CD4-positive, alpha-beta T cell treated with Interleukin-6 for 4 hours (primary cell): Measurements from ENCODE around the gene ELN.
A peak's percentile ranks its signal among the peaks of the same experiment; 100 is the strongest.

ENCODE experiments used
- DNase-seq: peaks from one replicate; pipeline ENCODE4 v3.0.0-alpha.2; 2020; ENCODE audit warnings: mixed read lengths

Gene ELN

DNA sequence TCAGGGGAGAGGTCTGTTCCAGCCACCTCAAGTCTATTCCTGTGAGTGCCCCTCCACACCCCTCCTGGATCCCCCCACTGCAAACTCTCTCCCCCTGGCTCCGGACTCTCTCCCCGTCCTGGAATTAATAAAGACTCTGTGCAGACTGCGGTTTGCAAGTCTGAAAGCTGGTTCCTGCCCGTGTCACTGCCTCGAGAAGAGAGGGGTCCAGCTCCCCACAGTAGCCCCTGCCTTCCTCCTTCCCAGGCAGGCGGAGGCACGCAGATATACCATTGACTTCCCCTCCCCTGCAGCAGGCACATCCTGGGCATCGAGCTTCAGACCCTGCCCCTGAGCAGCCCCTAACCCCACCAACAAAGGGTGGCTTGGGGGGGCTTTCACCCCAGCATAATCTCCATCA, 2.2 kb upstream of the ELN start:
- DNase-seq: no peak

- no peak for DNase-seq
Measured at GRCh38 chr7:74026406-74026902, 1.5 kb upstream of the ELN start.

DNA sequence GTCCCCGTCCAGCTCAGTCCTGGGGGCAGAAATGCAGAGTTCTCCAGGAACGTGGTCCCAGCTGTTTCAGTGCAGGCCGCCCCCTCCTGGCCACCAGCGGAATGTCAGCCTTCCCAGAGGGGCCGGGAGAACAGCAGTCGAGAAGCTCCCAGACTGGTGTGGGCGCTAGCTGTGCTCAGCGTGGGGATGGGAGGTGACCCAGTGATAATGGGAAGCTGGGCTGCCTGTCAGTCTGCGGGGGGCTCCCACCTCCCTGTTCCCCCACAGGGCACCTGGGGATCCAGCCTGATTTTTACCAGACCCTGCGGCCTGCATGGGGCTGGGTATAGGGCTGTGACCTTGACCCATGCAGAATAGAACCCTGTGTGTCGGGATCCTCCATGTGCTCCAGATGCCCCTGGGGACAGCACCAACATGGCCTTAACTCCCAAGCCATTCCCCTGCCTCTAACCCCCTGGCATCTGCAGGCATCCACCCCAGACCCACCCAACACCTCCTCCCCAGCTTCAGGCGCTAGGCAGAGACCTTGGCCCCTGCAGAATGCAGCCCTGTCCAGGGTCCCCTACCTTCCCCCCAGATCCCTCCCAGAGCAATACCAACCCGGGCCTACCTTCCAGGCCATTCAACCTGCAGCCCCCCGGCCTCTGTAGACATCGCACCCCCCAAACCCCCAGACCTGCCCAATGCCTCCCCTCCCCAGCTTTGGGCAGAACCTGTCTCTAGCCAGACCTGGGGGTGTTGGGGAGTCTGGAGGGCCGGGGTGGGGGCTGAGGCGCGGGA, 880 bp upstream of the ELN start:
- peak; percentile 62 for DNase-seq

- DNase-seq: no peak
Measured at GRCh38 chr7:74028321-74028838, 407 bp downstream of the ELN start.

DNA sequence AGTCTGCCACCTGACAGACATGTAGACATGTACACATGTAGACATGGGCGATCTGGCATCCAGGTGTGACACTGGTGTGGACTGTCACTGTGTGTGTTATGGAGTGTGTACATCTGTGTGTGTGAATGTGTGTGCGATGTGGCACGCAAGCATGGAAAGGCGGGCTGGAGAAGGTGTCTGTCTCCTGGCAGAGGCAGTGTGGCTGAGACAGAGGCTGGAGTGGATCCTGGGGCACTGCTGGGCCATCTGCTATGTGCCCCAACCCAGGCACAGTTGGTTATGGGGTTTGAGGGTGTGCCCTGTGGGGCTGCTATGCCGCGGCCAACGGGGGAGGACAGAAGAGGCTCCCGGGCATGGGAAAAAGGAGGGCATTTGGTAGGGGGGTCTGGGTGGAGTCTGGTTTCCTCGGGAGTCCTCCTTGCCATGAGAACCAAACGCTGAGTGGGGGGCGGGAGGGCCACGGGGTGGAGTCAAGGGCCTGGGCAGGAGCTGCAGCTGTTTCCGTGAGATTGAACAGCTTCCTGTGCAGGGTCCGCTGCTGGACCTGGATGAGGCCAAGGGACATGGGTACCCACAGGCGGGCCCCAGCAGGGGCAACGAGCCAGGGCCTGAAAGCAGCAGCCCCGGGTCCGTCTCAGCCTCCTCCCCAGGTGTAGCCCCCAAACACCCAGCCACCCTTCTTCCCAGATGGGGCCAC, 1.3 kb downstream of the ELN start:
- no peak for DNase-seq

GRCh38 chr7:74029991-74030415, 2.0 kb downstream of the ELN start:
- no peak for DNase-seq

DNA sequence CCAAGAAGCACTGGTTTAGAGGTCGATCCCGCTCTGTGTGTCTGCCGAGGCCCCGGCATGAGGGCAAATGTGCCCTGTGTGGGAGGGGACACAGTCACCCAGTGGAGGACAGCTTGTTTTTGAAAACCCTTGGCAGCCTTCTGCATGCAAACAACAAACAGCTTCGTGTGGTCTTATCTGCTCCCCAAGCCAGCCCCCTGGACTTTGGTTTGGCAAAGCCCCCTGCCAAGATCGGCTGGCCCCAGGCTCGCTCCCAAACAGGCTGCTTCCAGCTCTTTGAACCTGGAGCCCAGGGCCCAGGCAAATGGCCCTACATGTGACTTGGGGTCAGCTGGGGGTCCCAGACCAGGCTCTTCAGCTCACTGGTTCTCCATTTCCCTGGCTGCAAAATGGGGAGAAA, 2.9 kb downstream of the ELN start:
- no peak for DNase-seq

DNA sequence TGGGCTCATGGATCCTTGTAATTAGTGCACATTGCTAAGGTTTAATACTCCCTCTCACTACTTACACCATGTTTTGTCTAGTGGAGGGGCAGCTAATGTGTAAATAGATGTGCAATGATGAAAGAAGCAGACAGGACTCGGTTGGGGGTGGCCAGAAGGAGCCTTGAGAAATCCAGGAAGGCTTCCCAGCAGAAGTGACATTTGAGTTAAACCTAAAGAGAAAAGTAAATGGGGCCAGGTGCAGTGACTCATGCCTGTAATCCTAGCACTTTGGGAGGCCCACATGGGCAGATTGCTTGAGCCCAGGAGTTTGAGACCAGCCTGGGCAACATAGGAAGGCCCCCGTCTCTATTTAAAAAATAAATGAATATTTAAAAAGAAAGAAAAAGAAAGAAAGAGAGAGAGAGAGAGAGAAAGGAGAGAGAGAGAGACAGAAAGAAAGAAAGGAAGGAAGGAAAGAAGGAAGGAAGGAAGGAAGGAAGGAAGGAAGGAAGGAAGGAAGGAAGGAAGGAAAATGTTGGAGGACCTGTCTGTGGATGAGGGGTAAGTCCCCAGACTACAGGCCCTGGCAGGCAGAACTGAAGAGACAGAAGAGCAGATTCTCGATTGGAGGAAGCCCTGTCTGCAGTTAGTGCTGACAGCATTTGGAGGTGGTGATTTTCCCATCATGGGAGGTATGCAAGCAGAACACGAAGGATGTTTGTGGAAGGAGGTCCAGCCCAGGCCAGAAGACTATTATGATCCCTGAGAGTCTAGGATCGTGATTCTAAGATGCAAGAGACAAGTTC, 3.6 kb downstream of the ELN start:
- no peak for DNase-seq

- DNase-seq: no peak
Measured at GRCh38 chr7:74032191-74032490, 4.2 kb downstream of the ELN start.

DNA sequence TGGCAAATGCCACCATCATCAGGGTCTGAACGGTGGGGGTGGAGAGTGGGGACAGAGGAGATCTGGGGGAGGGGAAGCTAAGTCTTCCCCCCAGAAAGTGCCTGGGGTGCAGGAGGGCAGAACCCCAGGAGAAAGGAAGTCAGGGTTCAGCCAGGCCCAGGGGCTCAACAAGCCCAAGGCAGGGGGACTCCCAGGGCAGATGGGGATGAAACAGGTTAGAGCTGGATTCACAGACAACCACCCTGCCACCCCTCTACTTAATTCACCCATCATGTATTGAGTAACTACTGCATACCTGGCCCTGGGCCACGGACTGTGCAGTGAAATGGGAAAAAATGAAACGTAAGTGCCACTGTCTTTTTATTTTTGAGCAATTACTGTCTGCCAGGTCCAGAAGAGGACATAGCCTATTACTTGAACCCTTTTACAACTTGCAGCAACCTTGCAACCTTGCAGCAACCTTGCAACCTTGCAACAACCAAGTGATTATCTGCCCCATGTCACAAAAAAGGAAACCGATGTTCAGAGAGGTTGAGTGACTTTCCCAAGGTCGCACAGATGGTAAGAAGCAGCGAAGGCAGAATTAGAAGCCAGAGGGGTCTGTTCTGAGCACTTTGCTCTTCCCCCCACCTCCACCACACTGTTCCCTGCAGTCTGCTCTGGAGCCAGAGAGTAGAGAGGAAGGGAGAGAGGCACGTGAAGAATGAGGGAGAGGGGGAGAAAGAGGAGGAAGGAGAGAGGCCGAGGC, 4.8 kb downstream of the ELN start:
- DNase-seq: no peak

- no peak for DNase-seq
Measured at GRCh38 chr7:74033372-74034311, 5.7 kb downstream of the ELN start.

- no peak for DNase-seq
Measured at GRCh38 chr7:74037609-74038008, 9.6 kb downstream of the ELN start.

DNA sequence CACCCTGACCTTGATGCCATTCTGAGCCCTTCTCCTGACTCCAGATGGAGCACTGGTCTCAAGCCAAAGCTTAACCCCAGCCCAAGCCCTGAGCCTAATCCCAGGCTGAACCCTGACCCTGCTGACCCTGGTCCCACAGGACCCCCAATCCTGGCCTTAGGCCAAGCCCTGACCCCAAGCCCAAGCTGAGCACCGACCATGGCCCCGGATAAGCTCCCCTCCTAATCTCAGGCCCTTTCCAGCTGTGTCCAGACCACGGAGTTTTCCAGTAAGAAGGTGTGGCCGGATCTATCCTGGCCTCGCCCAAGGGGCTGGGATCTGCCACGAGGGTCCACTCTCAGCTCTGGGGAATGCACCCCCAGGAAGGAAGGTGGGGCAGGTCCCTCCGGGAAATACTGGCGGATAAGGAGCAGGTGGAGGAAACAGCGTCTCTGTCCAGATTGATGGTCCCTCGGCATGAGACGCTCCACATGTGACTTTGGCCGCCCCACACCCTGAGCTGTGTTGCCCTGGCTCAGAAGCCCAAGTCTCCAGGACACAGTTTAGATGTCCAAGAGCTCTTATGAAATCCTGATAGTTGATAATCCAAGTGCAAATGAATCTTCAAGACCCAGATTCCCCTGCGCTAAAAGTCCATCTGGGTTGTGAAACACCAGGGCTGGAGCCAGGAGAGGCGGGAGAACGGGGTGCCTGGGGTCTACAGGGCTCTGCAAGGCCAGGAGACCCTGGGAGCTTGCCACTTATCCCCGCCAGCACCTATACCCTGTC, 10.4 kb downstream of the ELN start:
- DNase-seq: no peak

DNA sequence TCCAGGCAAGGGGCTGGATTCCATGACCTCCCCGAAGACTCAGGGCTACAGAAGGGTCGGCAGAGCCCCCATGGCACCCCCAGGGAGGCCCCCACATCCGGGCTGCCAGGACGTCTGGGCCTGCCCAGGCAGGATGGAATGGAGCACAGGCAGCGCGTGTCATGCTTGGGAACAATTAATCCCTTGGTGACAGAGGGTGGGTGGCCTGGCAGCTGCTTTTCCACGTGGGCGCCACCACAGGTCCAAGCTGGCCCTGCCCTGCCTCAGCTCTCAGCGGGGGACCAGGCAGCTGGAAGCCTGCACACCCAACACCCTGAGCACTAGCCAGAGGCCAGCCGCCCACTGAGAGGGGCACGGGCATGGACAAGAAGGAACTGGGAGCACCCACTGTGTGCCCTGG, 11.4 kb downstream of the ELN start:
- no peak for DNase-seq

GRCh38 chr7:74040101-74040790, 12.3 kb downstream of the ELN start:
- DNase-seq: no peak

- DNase-seq: no peak
Measured at GRCh38 chr7:74040791-74041520, 13.0 kb downstream of the ELN start.

DNA sequence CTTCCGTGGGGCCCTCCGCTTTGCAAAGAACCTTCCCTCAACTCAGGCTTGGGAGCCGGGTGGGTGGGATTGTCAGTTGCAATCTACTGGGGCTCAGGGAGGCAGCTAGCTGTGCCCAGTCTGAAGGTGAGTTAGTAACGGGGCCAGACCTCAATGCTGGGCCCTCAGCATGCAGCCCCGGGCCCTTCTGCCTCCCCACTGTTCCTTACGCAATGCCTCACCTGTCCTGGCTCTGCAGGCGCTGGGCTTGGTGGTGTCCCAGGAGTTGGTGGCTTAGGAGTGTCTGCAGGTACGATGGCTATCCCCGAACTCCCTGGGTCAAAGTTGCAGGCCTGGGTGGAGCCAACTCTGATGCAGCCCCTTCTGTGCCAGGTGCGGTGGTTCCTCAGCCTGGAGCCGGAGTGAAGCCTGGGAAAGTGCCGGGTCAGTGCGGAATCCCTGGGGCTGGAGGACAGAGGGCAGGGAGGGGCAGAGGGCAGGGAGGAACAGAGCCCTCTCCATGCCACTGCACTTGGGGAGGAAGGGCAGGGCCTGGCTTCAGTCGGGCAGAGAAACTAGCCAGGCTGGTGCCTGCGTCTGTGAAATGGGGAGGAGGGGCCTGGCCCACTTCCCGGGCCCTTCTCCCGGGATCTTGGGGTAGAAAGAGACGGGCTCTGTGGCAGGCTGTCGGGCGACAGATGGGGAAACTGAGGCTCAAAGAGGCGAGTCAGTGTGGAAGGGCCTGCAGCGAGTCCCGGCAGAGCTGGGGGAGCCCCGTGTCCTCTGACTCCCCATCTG, 15.0 kb downstream of the ELN start:
- DNase-seq: no peak

GRCh38 chr7:74043523-74043951, 15.6 kb downstream of the ELN start:
- no peak for DNase-seq
